A673 (cell line): ENCODE measurements around the gene UBE2L3. TPM values are rescaled to one million over a fixed set of nuclear protein-coding genes. Genes with fewer than 3 reads are reported as not detected.

Source experiments
- BruUV-seq: library from RNA; stranded (reverse); fragments of 400-500 nt; replicated peaks from 2 replicates; lab custom pipeline; 2021; lab: Mats Ljungman, UMichigan
- CTCF ChIA-PET: fragments of 300-600 bp; sonication (Branson Sonifier 250); formaldehyde crosslinking; loops from one replicate; lab custom pipeline; 2022; ENCODE audit warnings: antibody characterized with exemption; lab: Charles Lee
- POLR2A ChIA-PET: fragments of 300-600 bp; sonication (Branson Sonifier 250); formaldehyde crosslinking; loops from one replicate; lab custom pipeline; 2022; ENCODE audit warnings: antibody characterized with exemption; ENCODE audit not compliant: low non-redundant PET; lab: Charles Lee
- DNase-seq: peaks from one replicate; pipeline ENCODE4 v3.0.0-alpha.2; 2015; ENCODE audit warnings: low spot score
- H3K27ac ChIP-seq: fragments of 200-600 bp; sonication (generic); 2 replicates; pipeline ENCODE4 v1.5.1; 2016; ENCODE audit warnings: mixed run types, low read depth, mild to moderate bottlenecking, mixed read lengths, antibody characterized with exemption, low read length; ENCODE audit not compliant: poor library complexity, severe bottlenecking
- H3K27me3 ChIP-seq: fragments of 200-600 bp; sonication (generic); replicated peaks from 2 replicates; pipeline ENCODE4 v1.6.1; 2017; ENCODE audit warnings: mixed run types, low read depth, mild to moderate bottlenecking, mixed read lengths, antibody characterized with exemption, low read length; ENCODE audit not compliant: insufficient read depth, poor library complexity
- H3K36me3 ChIP-seq: fragments of 200-600 bp; sonication (generic); 2 replicates; pipeline ENCODE4 v1.6.1; 2016; ENCODE audit warnings: mixed run types, mild to moderate bottlenecking, mixed read lengths, antibody characterized with exemption, low read length; ENCODE audit not compliant: insufficient read depth, poor library complexity, severe bottlenecking
- H3K4me1 ChIP-seq: fragments of 200-600 bp; sonication (generic); 2 replicates; pipeline ENCODE4 v1.6.1; 2017; ENCODE audit warnings: mixed run types, mild to moderate bottlenecking, mixed read lengths, antibody characterized with exemption, low read length; ENCODE audit not compliant: insufficient read depth, poor library complexity, severe bottlenecking
- H3K4me3 ChIP-seq: fragments of 200-600 bp; sonication (generic); 2 replicates; pipeline ENCODE4 v1.5.1; 2016; ENCODE audit warnings: low read depth, mixed run types, mild to moderate bottlenecking, mixed read lengths, low read length; ENCODE audit not compliant: poor library complexity, severe bottlenecking
- H3K9me3 ChIP-seq: fragments of 200-600 bp; sonication (generic); 2 replicates; pipeline ENCODE4 v1.6.1; 2016; ENCODE audit warnings: mixed run types, low read depth, mild to moderate bottlenecking, mixed read lengths, antibody characterized with exemption, low read length; ENCODE audit not compliant: poor library complexity, severe bottlenecking
- CTCF ChIP-seq: fragments of 300-800, 200-600 bp; sonication (generic); conservative IDR thresholded peaks from 2 replicates; pipeline ENCODE4 v1.5.1; 2017; ENCODE audit warnings: low read depth, mild to moderate bottlenecking, antibody characterized with exemption, low read length, moderate library complexity, mixed read lengths
- EZH2 ChIP-seq: fragments of 200-600 bp; sonication (generic); IDR thresholded peaks from 2 replicates; pipeline ENCODE4 v1.6.1; 2017; ENCODE audit warnings: borderline replicate concordance, low read depth, mild to moderate bottlenecking, mixed read lengths, antibody characterized with exemption, low read length; ENCODE audit not compliant: poor library complexity, severe bottlenecking
- intact Hi-C: fragments of 100-400 bp; cut with micrococcal nuclease; formaldehyde crosslinking; loops from one replicate; pipeline ENCODE4 v1.10.0; 2022; ENCODE audit not compliant: unreplicated experiment
- total RNA-seq: library from RNA; stranded (reverse); gene quantifications from 2 replicates; pipeline ENCODE4 v1.2.3, GENCODE V29; 2021

Gene UBE2L3
- total RNA-seq, 1 experiment from 2014 or later: 118 TPM

GRCh38 chr22:21624120-21624879 lies 56.8 kb downstream of the UBE2L3 start:
- no TSS peak for BruUV-seq
- ChIA-PET CTCF (no interaction called here), POLR2A (no interaction called here)
- no peaks in the 10 kb centered on the region for H3K27me3 ChIP-seq
- TF ChIP-seq EZH2 (no peak), CTCF (peak; percentile 83)
- DNase-seq: peak; percentile 62
- H3K4me3 ChIP-seq: no peak overlapping the region
- peak overlapping the region; percentile 24 for H3K27ac ChIP-seq
- intact Hi-C loops: no loop called here
- H3K36me3 ChIP-seq: peaks cover 16% of the 10 kb centered on the region
- H3K9me3 ChIP-seq: no peaks in the 10 kb centered on the region
- H3K4me1 ChIP-seq: peaks cover 17% of the 10 kb centered on the region

DNA sequence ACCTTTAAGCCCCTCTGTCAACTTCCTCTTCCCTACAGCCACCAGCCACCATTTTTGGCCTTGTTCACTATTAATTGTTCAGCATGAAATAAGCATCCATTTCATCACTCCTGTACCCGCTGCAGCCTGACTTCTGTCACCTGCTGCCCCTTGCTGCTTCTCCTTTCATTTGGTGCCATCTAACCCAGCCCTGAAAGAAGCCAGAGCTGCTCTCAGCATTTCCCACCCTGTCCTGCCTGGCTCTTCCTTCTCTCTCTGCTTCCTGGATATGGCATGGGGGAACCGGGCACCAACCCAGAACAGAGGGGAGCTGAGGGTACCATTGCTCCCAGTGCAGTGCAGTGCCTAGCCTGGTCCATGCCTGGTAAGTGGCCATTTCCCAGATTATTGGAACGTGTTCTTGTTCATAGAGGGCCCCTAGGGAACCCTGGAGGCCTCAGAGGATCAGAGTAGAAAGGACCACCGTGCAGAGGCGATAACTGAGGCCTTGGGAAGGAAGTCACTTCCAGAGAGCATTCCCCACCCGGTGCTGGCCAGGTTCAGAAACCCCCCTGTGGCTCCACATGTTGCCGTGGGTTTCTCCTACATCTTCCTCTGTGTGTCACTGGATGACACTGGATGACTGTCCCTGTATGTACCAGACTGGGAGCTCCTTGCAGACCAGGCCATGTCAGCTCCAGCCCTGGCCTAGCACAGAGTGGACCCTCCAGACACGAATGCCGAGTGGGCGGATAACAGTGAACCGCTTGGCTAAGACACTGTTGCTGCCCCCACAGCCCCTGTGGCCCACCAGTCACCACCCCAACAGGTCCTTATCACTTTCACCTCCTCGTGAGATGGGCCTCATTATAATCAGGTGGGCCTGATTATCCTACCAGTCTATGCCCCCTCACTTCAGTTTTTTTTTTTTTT lies 57.6 kb downstream of the UBE2L3 start:
- POLR2A ChIA-PET: no interaction called here

More for the DNA sequence above, 57.6 kb downstream of the UBE2L3 start:
- DNase-seq: no peak
- CTCF ChIA-PET: no interaction called here
- Histone ChIP-seq H3K27me3 (no peaks in the 10 kb centered on the region), H3K4me3 (no peak overlapping the region), H3K36me3 (peaks cover 16% of the 10 kb centered on the region), H3K27ac (peak overlapping the region; percentile 18), H3K4me1 (peaks cover 17% of the 10 kb centered on the region), H3K9me3 (no peaks in the 10 kb centered on the region)
- BruUV-seq: no TSS peak
- intact Hi-C loops: loop anchor here (5.0 kb wide), 1 partner anchor 38 kb away; no protein-coding TSS in a partner anchor
- TF ChIP-seq CTCF (no peak), EZH2 (no peak)
